ENCODE results near the gene OR52J3. TPM values are rescaled to one million over a fixed set of nuclear protein-coding genes. Genes with fewer than 3 reads are reported as not detected.

OR52J3 gene
- total RNA-seq, 1 donor from 2014 or later: not detected

DNA sequence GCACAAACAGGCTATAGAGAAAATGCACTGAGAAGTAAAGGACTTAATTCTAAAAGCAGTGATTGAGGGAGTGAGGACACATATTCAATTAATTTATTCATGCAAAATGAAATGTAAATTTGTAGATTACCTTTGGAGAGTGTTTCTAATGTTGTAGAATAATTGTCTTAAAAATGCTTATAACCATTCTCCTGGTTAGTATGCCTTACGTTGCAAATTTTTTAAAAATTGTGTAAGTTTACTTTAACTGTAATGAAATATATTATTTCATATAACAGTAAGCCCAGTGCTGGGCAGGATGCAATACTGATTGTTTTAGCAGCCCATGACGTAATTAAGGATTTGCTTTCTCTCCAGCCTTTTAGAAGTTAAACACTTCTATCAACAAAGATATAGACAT is 49.7 kb downstream of the OR52J3 start:
- no peak for DNase-seq

Other genes starting within 250 kb of the OR52J3 start
- gene OR52R1, start 242.1 kb upstream of the OR52J3 start, total RNA-seq: not detected
- gene OR51F2, start 225.2 kb upstream of the OR52J3 start, total RNA-seq: not detected
- not detected for gene OR51S1, start 197.3 kb upstream of the OR52J3 start, total RNA-seq
- gene OR51T1, start 164.6 kb upstream of the OR52J3 start, total RNA-seq: not detected
- not detected for gene OR51A7, start 142.7 kb upstream of the OR52J3 start, total RNA-seq
- not detected for gene OR51G2, start 127.2 kb upstream of the OR52J3 start, total RNA-seq
- gene OR51G1, start 122.2 kb upstream of the OR52J3 start, total RNA-seq: not detected
- not detected for gene OR51A4, start 98.9 kb upstream of the OR52J3 start, total RNA-seq
- gene OR51A2, start 90.8 kb upstream of the OR52J3 start, total RNA-seq: not detected
- not detected for gene OR51L1, start 51.7 kb upstream of the OR52J3 start, total RNA-seq
- not detected for gene OR52E2, start 13.1 kb downstream of the OR52J3 start, total RNA-seq
- gene OR52E1, start 23.0 kb downstream of the OR52J3 start, total RNA-seq: not detected
- gene OR52A5, start 91.8 kb downstream of the OR52J3 start, total RNA-seq: not detected
- not detected for gene OR52A1, start 108.2 kb downstream of the OR52J3 start, total RNA-seq
- gene OR51V1, start 154.2 kb downstream of the OR52J3 start, total RNA-seq: not detected
- gene HBB, start 180.5 kb downstream of the OR52J3 start, total RNA-seq: 162 TPM
- not detected for gene HBD, start 188.0 kb downstream of the OR52J3 start, total RNA-seq
- 7.5 TPM for gene HBG1, start 203.3 kb downstream of the OR52J3 start, total RNA-seq
- gene HBG2, start 208.3 kb downstream of the OR52J3 start, total RNA-seq: 982 TPM
- 3.3 TPM for gene HBE1, start 223.4 kb downstream of the OR52J3 start, total RNA-seq